OCI-LY7 (cell line): ENCODE results near the gene CSNK1G1. TPM values are rescaled to one million over a fixed set of nuclear protein-coding genes. Genes with fewer than 3 reads are reported as not detected.

Experiments
- BruUV-seq: library from RNA; stranded (reverse); fragments of 400-500 nt; replicated peaks from 2 replicates; lab custom pipeline; 2021; lab: Mats Ljungman, UMichigan
- CTCF ChIA-PET: fragments of 300-600 bp; sonication (Branson Sonifier 250); formaldehyde crosslinking; loops from one replicate; lab custom pipeline; 2022; ENCODE audit warnings: antibody characterized with exemption; ENCODE audit not compliant: unreplicated experiment; lab: Charles Lee
- POLR2A ChIA-PET: fragments of 300-600 bp; sonication (Branson Sonifier 250); formaldehyde crosslinking; loops from one replicate; lab custom pipeline; 2022; ENCODE audit warnings: antibody characterized with exemption; lab: Charles Lee
- DNase-seq: peaks from one replicate; pipeline ENCODE4 v3.0.0-alpha.2; 2015; ENCODE audit warnings: low spot score
- H2AFZ ChIP-seq: fragments of 200-600 bp; sonication (generic), shearing (Covaris generic); 2 replicates; pipeline ENCODE4 v1.6.1; 2014; ENCODE audit warnings: mild to moderate bottlenecking, antibody characterized with exemption, low read length, moderate library complexity
- H3K27ac ChIP-seq: fragments of 200-600 bp; sonication (generic); 2 replicates; pipeline ENCODE4 v1.5.1; 2014; ENCODE audit warnings: mixed run types, low read depth, mild to moderate bottlenecking, moderate library complexity, low read length, inconsistent platforms; ENCODE audit not compliant: poor library complexity, severe bottlenecking
- H3K36me3 ChIP-seq: fragments of 200-600 bp; sonication (generic); 2 replicates; pipeline ENCODE4 v1.6.1; 2014; ENCODE audit warnings: mild to moderate bottlenecking, antibody characterized with exemption, low read length, moderate library complexity, mixed read lengths; ENCODE audit not compliant: insufficient read depth
- H3K4me1 ChIP-seq: fragments of 200-600 bp; sonication (generic); 2 replicates; pipeline ENCODE4 v1.5.1; 2014; ENCODE audit warnings: mild to moderate bottlenecking, low read length; ENCODE audit not compliant: insufficient read depth, poor library complexity, severe bottlenecking
- H3K4me2 ChIP-seq: fragments of 200-600 bp; sonication (generic); 2 replicates; pipeline ENCODE4 v1.6.1; 2014; ENCODE audit warnings: mild to moderate bottlenecking, low read length
- H3K4me3 ChIP-seq: fragments of 200-600 bp; sonication (generic); 2 replicates; pipeline ENCODE4 v1.5.1; 2014; ENCODE audit warnings: mild to moderate bottlenecking, low read depth, low read length; ENCODE audit not compliant: poor library complexity, severe bottlenecking
- H3K79me2 ChIP-seq: fragments of 200-600 bp; sonication (generic); 2 replicates; pipeline ENCODE4 v1.6.1; 2016; ENCODE audit warnings: low read depth, mild to moderate bottlenecking, low read length, moderate library complexity, mixed read lengths; ENCODE audit not compliant: insufficient read depth
- H3K9me2 ChIP-seq: fragments of 200-600 bp; sonication (generic); 2 replicates; pipeline ENCODE4 v1.6.1; 2016; ENCODE audit warnings: mild to moderate bottlenecking, low read length, mixed read lengths; ENCODE audit not compliant: insufficient read depth
- H3K9me3 ChIP-seq: fragments of 200-600 bp; sonication (generic); 2 replicates; pipeline ENCODE4 v1.6.1; 2014; ENCODE audit warnings: mild to moderate bottlenecking, mixed run types, low read length, mixed read lengths
- H4K20me1 ChIP-seq: fragments of 200-600 bp; sonication (generic); 2 replicates; pipeline ENCODE4 v1.6.1; 2014; ENCODE audit warnings: mild to moderate bottlenecking, antibody characterized with exemption, low read length, moderate library complexity, mixed read lengths; ENCODE audit not compliant: insufficient read depth
- CTCF ChIP-seq: fragments of 200-600 bp; sonication (generic); conservative IDR thresholded peaks from 2 replicates; pipeline ENCODE4 v1.5.1; 2014; ENCODE audit warnings: mild to moderate bottlenecking, antibody characterized with exemption, low read length, moderate library complexity, mixed read lengths
- EZH2phosphoT487 ChIP-seq: fragments of 200-600 bp; sonication (generic); IDR thresholded peaks from 2 replicates; pipeline ENCODE4 v1.6.1; 2018; ENCODE audit warnings: low read depth, borderline replicate concordance, mild to moderate bottlenecking, mixed run types, antibody characterized with exemption, low read length, moderate library complexity, mixed read lengths
- intact Hi-C: fragments of 100-400 bp; cut with micrococcal nuclease; formaldehyde crosslinking; loops from one replicate; pipeline ENCODE4 v1.10.0; 2022; ENCODE audit not compliant: unreplicated experiment
- total RNA-seq, 2 experiments: library from RNA; depleted of rRNA in 1 of 2; stranded (reverse); fragments of >200 nt in 1 of 2; shearing (Covaris generic) in 1 of 2; gene quantifications; 2 replicates each; pipeline ENCODE4 v1.2.3, GENCODE V29; 2014 to 2022

The CSNK1G1 gene
- total RNA-seq, 2 experiments from 2014 or later: 8.8 to 14.1 TPM

- BruUV-seq: no TSS peak
Measured at GRCh38 chr15:64133623-64134344, 222.2 kb downstream of the CSNK1G1 start.

DNA sequence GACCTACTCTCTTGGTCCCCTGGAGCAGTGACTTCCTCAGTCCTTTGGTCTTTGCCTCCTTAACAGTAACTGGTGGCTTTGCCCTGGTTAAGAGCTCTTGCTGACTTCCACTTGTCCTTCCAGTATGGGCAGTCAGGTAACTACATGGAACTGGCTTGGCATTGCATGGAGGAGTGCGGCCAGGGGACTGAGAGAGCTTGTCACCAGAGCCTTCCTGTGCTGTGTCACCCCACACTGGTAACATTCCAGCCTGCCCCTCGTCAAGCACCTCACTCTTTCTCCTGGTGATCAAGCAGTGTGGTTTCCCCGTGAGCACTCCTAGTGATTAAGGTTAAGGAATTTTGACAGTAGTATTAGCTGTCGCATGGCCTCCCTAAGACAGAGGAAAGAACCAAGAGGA is 223.8 kb downstream of the CSNK1G1 start:
- POLR2A ChIA-PET: interaction anchor here (0.7 to 1.1 kb wide), 2 partner anchors 9 to 28 kb away, joined by 3 to 4 read pairs; no protein-coding TSS in a partner anchor
- no peak for DNase-seq
- no peak overlapping the region for H2AFZ ChIP-seq
- H3K79me2 ChIP-seq: no peaks in the 10 kb centered on the region
- H3K4me2 ChIP-seq: no peak overlapping the region
- H3K9me2 ChIP-seq: no peaks in the 10 kb centered on the region
- peaks cover 95% of the 10 kb centered on the region for H3K36me3 ChIP-seq
- TF ChIP-seq EZH2phosphoT487 (no peak), CTCF (no peak)
- H3K9me3 ChIP-seq: no peaks in the 10 kb centered on the region
- intact Hi-C loops: no loop called here
- CTCF ChIA-PET: interaction anchor here (0.6 to 1.1 kb wide), 2 partner anchors 17 to 37 kb away, joined by 3 to 4 read pairs; no protein-coding TSS in a partner anchor
- BruUV-seq: no TSS peak
- H3K27ac ChIP-seq: no peak overlapping the region
- no peak overlapping the region for H3K4me3 ChIP-seq
- H3K4me1 ChIP-seq: no peaks in the 10 kb centered on the region
- H4K20me1 ChIP-seq: no peaks in the 10 kb centered on the region

More at GRCh38 chr15:64133623-64134344, 222.2 kb downstream of the CSNK1G1 start:
- CTCF ChIA-PET: interaction anchor here (1.1 kb wide), 1 partner anchor 11 kb away, joined by 3 read pairs; no protein-coding TSS in a partner anchor
- peaks cover 95% of the 10 kb centered on the region for H3K36me3 ChIP-seq
- H3K79me2 ChIP-seq: no peaks in the 10 kb centered on the region
- no peaks in the 10 kb centered on the region for H3K9me2 ChIP-seq
- no peak overlapping the region for H3K4me3 ChIP-seq
- H3K4me1 ChIP-seq: no peaks in the 10 kb centered on the region
- no peak overlapping the region for H3K4me2 ChIP-seq
- TF ChIP-seq CTCF (no peak), EZH2phosphoT487 (no peak)
- H4K20me1 ChIP-seq: no peaks in the 10 kb centered on the region
- intact Hi-C loops: no loop called here
- no peak overlapping the region for H2AFZ ChIP-seq
- H3K9me3 ChIP-seq: no peaks in the 10 kb centered on the region
- no peak overlapping the region for H3K27ac ChIP-seq
- POLR2A ChIA-PET: interaction anchor here (0.6 to 1.2 kb wide), 2 partner anchors 12 to 16 kb away, joined by 3 read pairs; no protein-coding TSS in a partner anchor
- no peak for DNase-seq

GRCh38 chr15:64131547-64131946 is 224.4 kb downstream of the CSNK1G1 start:
- Histone ChIP-seq H3K4me1 (no peaks in the 10 kb centered on the region), H3K4me3 (no peak overlapping the region), H4K20me1 (no peaks in the 10 kb centered on the region), H3K79me2 (no peaks in the 10 kb centered on the region), H3K27ac (no peak overlapping the region), H3K4me2 (no peak overlapping the region), H3K36me3 (peaks cover 94% of the 10 kb centered on the region), H3K9me3 (no peaks in the 10 kb centered on the region), H2AFZ (no peak overlapping the region), H3K9me2 (no peaks in the 10 kb centered on the region)
- no TSS peak for BruUV-seq
- intact Hi-C loops: no loop called here
- TF ChIP-seq EZH2phosphoT487: no peak
- TF ChIP-seq CTCF: no peak
- no peak for DNase-seq
- CTCF ChIA-PET: interaction anchor here (1.1 kb wide), 1 partner anchor 18 kb away, joined by 4 read pairs; no protein-coding TSS in a partner anchor
- POLR2A ChIA-PET: interaction anchor here (0.7 to 1.1 kb wide), 3 partner anchors 9 to 18 kb away, joined by 3 to 4 read pairs (median 4); no protein-coding TSS in a partner anchor
